Right cardiac atrium (tissue), 5 donors: ENCODE results near the gene FGF14. TPM values are rescaled to one million over a fixed set of nuclear protein-coding genes. Genes with fewer than 3 reads are reported as not detected.
"Not testable (repeated sequence)": the region's sequence is repeated elsewhere in the genome, so short reads cannot be mapped to it uniquely, and the experiment has no call there.

Source experiments
- ATAC-seq, 2 donors: fragments of 200-7000 bp; cut with Tn5 transposase; one replicate each; pipeline versions ENCODE4 v1.8.0 to v1.9.1; 2020; ENCODE audit warnings: moderate library complexity in 2 of 2, mild to moderate bottlenecking in 1 of 2
- DNase-seq, 3 donors: peaks; one replicate each; pipeline ENCODE4 v3.0.0-alpha.2; 2020
- H3K27ac ChIP-seq: one replicate; pipeline ENCODE4 v1.5.1; 2013; ENCODE audit warnings: mild to moderate bottlenecking, low read length, control low read depth, moderate library complexity
- H3K27me3 ChIP-seq: one replicate; pipeline ENCODE4 v1.6.1; 2013; ENCODE audit not compliant: control insufficient read depth, insufficient read depth
- H3K4me1 ChIP-seq: one replicate; pipeline ENCODE4 v1.6.1; 2013; ENCODE audit warnings: low read length; ENCODE audit not compliant: control insufficient read depth, insufficient read depth
- H3K4me3 ChIP-seq: one replicate; pipeline ENCODE4 v1.5.1; 2013; ENCODE audit warnings: low read length, control low read depth
- H3K9me3 ChIP-seq: one replicate; pipeline ENCODE4 v1.6.1; 2013; ENCODE audit warnings: low read length; ENCODE audit not compliant: control insufficient read depth
- whole genome bisulfite sequencing: extraction: QIAGEN DNeasy Blood & Tissue Kit; methylation state at CpG from one replicate; pipeline ENCODE4 v1.1.7; 2013; 5-methylcytosine and 5-hydroxymethylcytosine counted together
- intact Hi-C, 4 donors: fragments of 100-400 bp; cut with DNase I; formaldehyde crosslinking; loops; one replicate each; pipeline versions ENCODE4 v1.11.0 to v1.14.0; 2022 to 2023
- polyA plus RNA-seq: library from polyadenylated mRNA; stranded (reverse); fragments of 200-250 nt; gene quantifications from one replicate; pipeline ENCODE4 v1.2.3, GENCODE V29; 2013
- total RNA-seq, 4 donors: library from RNA; stranded (reverse); fragmentation: NEBNext Ultra II Directional; extraction: Animal tissue kit (Norgen Biotek cat#: 25700); gene quantifications; one replicate each; pipeline ENCODE4 v1.2.1, GENCODE V29; 2021
- donor health status: healthy with polysubstance abuse.
- donor health status: DM: no; HTN: yes; CAD: no.
- donor health status: DM: no; HTN: no; CAD: no.
- donor health status: DM: no; HTN: yes; CAD: no; lungs with severe emphysema.
- donor health status: DM: yes; HTN: yes; CAD: no.

FGF14 gene
- total and polyA plus RNA-seq, 5 donors: 0.54 to 4.9 (median 3.0) TPM

- intact Hi-C loops: no loop called here
- 82% methylated on average over 3 of the region's 3 CpGs for WGBS
- ATAC-seq: no peak
- Histone ChIP-seq H3K27me3 (no peaks in the 10 kb centered on the region), H3K4me3 (no peak overlapping the region), H3K27ac (no peak overlapping the region), H3K9me3 (no peaks in the 10 kb centered on the region), H3K4me1 (no peaks in the 10 kb centered on the region)
- no peak for DNase-seq
Observed at GRCh38 chr13:102132777-102133295, 269.0 kb downstream of the FGF14 start.

GRCh38 chr13:102131246-102131645 lies 270.6 kb downstream of the FGF14 start:
- intact Hi-C loops: no loop called here
- WGBS: 73% methylated on average over 2 of the region's 2 CpGs
- DNase-seq: no peak
- H3K27ac ChIP-seq: no peak overlapping the region
- no peaks in the 10 kb centered on the region for H3K27me3 ChIP-seq
- ATAC-seq: no peak
- no peak overlapping the region for H3K4me3 ChIP-seq
- H3K9me3 ChIP-seq: no peaks in the 10 kb centered on the region
- no peaks in the 10 kb centered on the region for H3K4me1 ChIP-seq

- intact Hi-C loops: no loop called here
- DNase-seq: no peak
- H3K27ac ChIP-seq: no peak overlapping the region
- H3K4me1 ChIP-seq: no peaks in the 10 kb centered on the region
- WGBS: 62% methylated on average over 4 of the region's 4 CpGs
- no peaks in the 10 kb centered on the region for H3K27me3 ChIP-seq
- peak in 1 of 2 donors; percentile 78 for ATAC-seq
- no peaks in the 10 kb centered on the region for H3K9me3 ChIP-seq
- H3K4me3 ChIP-seq: no peak overlapping the region
Observed at GRCh38 chr13:102128216-102128810, 273.5 kb downstream of the FGF14 start.

DNA sequence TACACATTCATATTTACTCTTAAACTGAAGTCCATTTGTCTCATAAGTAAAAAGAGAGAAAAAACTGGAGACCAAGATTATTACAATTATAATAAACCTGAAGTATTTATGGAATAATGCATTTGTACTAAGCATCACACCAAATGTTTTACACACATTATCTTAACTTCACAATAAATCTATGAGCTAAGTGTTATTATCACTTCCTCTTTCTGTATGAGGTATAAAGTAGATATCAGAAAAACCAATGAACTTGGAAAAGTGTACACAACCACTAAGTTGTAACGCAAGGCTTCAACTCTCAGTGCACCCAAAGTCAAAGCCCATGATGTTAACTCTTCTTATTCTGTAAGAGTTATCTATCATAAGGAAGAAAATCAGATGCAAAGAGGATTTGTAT lies 274.7 kb downstream of the FGF14 start:
- Histone ChIP-seq H3K4me1 (no peaks in the 10 kb centered on the region), H3K27ac (no peak overlapping the region), H3K27me3 (no peaks in the 10 kb centered on the region), H3K9me3 (no peaks in the 10 kb centered on the region), H3K4me3 (no peak overlapping the region)
- intact Hi-C loops: no loop called here
- DNase-seq (no peak), ATAC-seq (no peak)
- WGBS: 68% methylated on average over 1 of the region's 1 CpG

DNA sequence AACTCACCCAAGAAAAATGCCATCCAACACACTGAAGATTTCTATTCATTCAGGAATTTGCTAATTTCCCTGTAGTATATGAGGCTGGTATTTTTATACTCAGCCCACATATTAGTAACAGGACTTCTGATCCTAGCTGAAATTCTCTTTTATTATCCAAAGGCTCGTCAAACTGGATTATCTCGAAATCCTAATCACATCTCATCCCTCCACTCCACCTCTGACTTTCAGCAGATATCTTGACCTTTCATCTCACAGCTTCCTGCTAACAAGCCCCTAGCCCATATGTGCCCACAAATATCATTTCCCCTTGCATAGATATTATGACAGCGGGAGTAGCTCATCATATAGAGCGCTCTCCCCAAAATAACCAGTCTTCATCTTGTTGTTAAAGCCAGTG lies 279.7 kb downstream of the FGF14 start:
- H3K27me3 ChIP-seq: no peaks in the 10 kb centered on the region
- no peak overlapping the region for H3K4me3 ChIP-seq
- 70% methylated on average over 4 of the region's 4 CpGs for WGBS
- intact Hi-C loops: no loop called here
- no peak for DNase-seq
- H3K4me1 ChIP-seq: no peaks in the 10 kb centered on the region
- no peaks in the 10 kb centered on the region for H3K9me3 ChIP-seq
- H3K27ac ChIP-seq: no peak overlapping the region
- ATAC-seq: no peak

GRCh38 chr13:102117175-102117831 lies 284.5 kb downstream of the FGF14 start:
- Histone ChIP-seq H3K4me3 (no peak overlapping the region), H3K9me3 (no peaks in the 10 kb centered on the region), H3K4me1 (no peaks in the 10 kb centered on the region), H3K27ac (no peak overlapping the region), H3K27me3 (no peaks in the 10 kb centered on the region)
- 52% methylated on average over 7 of the region's 7 CpGs for WGBS
- no peak for ATAC-seq
- intact Hi-C loops: no loop called here
- DNase-seq: no peak

DNA sequence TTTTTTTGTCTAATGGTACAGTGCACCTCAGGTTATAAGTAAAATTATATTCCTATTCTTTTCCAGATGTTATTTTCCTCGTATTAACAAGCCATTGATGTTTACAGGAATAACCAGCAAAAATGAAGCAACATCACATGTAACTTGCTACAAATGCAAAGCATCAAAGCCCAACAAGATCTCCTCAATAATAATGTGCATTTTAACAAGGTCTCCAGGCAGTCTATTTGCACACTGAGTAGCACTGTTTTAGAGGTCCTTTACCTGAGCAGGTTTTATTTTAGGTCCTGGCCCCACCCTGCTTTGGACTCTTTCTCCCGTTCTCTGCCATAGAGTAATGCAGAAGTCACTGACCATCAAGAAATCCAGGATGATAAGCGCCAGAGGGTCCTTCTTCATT lies 298.4 kb downstream of the FGF14 start:
- DNase-seq: no peak

GRCh38 chr13:102100234-102100633 lies 301.6 kb downstream of the FGF14 start:
- no peaks in the 10 kb centered on the region for H3K4me1 ChIP-seq
- no peaks in the 10 kb centered on the region for H3K27me3 ChIP-seq
- ATAC-seq: no peak
- H3K9me3 ChIP-seq: no peaks in the 10 kb centered on the region
- DNase-seq: no peak
- H3K27ac ChIP-seq: no peak overlapping the region
- 85% methylated on average over 3 of the region's 3 CpGs for WGBS
- H3K4me3 ChIP-seq: no peak overlapping the region
- intact Hi-C loops: no loop called here

More for the DNA sequence above, 298.4 kb downstream of the FGF14 start:
- Histone ChIP-seq H3K9me3 (no peaks in the 10 kb centered on the region), H3K4me3 (no peak overlapping the region), H3K4me1 (no peaks in the 10 kb centered on the region), H3K27me3 (no peaks in the 10 kb centered on the region), H3K27ac (no peak overlapping the region)
- intact Hi-C loops: no loop called here
- no peak for ATAC-seq
- WGBS: 73% methylated on average over 3 of the region's 3 CpGs

GRCh38 chr13:102097708-102098107 lies 304.1 kb downstream of the FGF14 start:
- DNase-seq (peak in 2 of 3 donors; percentile 49), ATAC-seq (peak; percentile 75 to 81)
- Histone ChIP-seq H3K9me3 (no peaks in the 10 kb centered on the region), H3K27ac (no peak overlapping the region), H3K4me3 (no peak overlapping the region), H3K27me3 (no peaks in the 10 kb centered on the region), H3K4me1 (no peaks in the 10 kb centered on the region)
- 18% methylated on average over 5 of the region's 5 CpGs for WGBS
- intact Hi-C loops: loop anchor here in 1 of 4 donors (10.0 kb wide), 1 partner anchor 153 kb away; no protein-coding TSS in a partner anchor

DNA sequence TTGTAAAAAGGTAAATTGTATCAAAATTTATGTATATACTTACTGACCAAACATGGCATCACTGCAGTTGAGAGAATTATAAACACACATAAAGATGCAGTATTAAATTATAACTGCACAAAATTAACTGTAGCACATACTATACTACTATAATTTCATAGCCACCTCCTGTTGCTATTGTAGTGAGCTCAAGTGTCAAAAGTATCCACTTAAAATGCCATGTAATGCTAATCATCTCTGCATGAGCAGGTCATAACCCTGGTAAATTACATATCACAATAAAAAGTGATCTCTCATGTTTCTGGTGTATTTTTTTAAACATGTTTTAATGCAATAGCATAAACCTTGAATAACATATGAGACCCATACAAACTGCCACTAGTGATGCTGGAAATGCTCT lies 308.6 kb downstream of the FGF14 start:
- DNase-seq, H3K4me1 ChIP-seq, H3K4me3 ChIP-seq, ATAC-seq, H3K9me3 ChIP-seq, H3K27ac ChIP-seq, H3K27me3 ChIP-seq: not testable (repeated sequence)
- intact Hi-C loops: loop anchor here in 1 of 4 donors (10.0 kb wide), 1 partner anchor 148 kb away; no protein-coding TSS in a partner anchor

DNA sequence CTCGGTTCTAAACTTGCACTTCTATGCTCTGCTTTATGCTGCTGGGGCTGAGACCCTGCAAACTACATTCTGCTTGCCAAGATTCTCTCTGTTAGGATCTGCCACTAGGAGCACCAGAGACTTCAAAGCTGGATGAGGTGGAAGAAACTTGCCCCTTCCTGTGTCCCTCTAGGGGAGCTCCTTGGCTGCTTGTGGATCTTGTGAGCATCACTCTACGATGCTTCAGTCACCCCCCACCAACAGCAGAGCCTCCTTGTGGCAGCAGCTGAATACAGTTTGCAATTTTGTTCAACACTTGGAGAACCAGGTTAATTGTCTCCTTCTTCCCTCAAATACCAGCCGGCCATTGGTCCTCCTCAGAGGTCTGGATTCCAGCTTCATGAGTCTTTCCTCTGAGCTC lies 310.6 kb downstream of the FGF14 start:
- peaks cover 2% of the 10 kb centered on the region for H3K4me1 ChIP-seq
- no peak for DNase-seq
- no peak for ATAC-seq
- H3K27ac ChIP-seq: no peak overlapping the region
- H3K27me3 ChIP-seq: no peaks in the 10 kb centered on the region
- intact Hi-C loops: loop anchor here in 1 of 4 donors (10.0 kb wide), 1 partner anchor 146 kb away; no protein-coding TSS in a partner anchor
- H3K4me3 ChIP-seq: no peak overlapping the region
- 43% methylated on average over 3 of the region's 3 CpGs for WGBS
- no peaks in the 10 kb centered on the region for H3K9me3 ChIP-seq
